Nephron (organoid): ENCODE data around the gene CASK.

Experiments
- H3K27ac Mint-ChIP-seq, 3 experiments: 2 replicates each; pipeline ENCODE4 v1.8.0; 2020; ENCODE audit warnings: mixed read lengths in 3 of 3, mild to moderate bottlenecking in 2 of 3, moderate library complexity in 1 of 3
- H3K27me3 Mint-ChIP-seq: 2 replicates; pipeline ENCODE4 v1.8.0; 2021; ENCODE audit warnings: low read depth, mild to moderate bottlenecking, moderate library complexity, mixed read lengths
- H3K36me3 Mint-ChIP-seq: 2 replicates; pipeline ENCODE4 v1.8.0; 2020; ENCODE audit warnings: low read depth, mixed read lengths
- H3K4me1 Mint-ChIP-seq: 2 replicates; pipeline ENCODE4 v1.8.0; 2020; ENCODE audit warnings: mixed read lengths
- H3K4me3 Mint-ChIP-seq, 3 experiments: 2 replicates each; pipeline ENCODE4 v1.8.0; 2020; ENCODE audit warnings: mild to moderate bottlenecking in 3 of 3, mixed read lengths in 3 of 3, moderate library complexity in 2 of 3
- H3K9me3 Mint-ChIP-seq: 2 replicates; pipeline ENCODE4 v1.8.0; 2020; ENCODE audit warnings: mixed read lengths
- CTCF ChIP-seq, 3 experiments: fragments of 200-600 bp; sonication (generic); IDR thresholded peaks; one replicate each; pipeline ENCODE4 v1.5.0; 2021; ENCODE audit warnings: antibody characterized with exemption in 3 of 3; ENCODE audit not compliant: unreplicated experiment in 3 of 3

Gene CASK

DNA sequence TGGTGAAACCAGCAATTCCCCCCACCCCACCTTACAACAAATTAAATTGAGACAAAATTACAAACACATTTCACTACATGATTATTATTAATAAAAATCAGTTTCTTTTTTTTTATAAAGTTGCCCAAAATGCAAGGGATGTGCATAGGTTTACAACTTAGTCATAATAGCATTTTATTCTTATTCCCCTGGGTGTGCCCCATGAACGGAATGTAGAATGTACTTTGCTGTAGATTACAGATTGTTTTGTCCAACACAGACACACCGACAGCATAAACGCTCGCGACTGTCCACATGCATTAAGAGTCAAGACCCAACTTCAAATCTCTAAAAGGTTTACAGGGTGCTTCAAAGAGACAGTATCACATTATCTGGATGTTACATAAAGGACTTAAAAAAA lies 403.9 kb downstream of the CASK start:
- H3K9me3 Mint-ChIP-seq: peaks cover 2% of the 10 kb centered on the region
- peaks cover 5% of the 10 kb centered on the region for H3K4me1 Mint-ChIP-seq
- peaks cover 20% of the 10 kb centered on the region for H3K36me3 Mint-ChIP-seq
- H3K4me3 Mint-ChIP-seq: no peak overlapping the region
- H3K27ac Mint-ChIP-seq: no peak overlapping the region
- no peak for TF ChIP-seq CTCF (IDR thresholded peaks at IDR 0.05; ENCODE audit: unreplicated experiment in 3 of 3)
- H3K27me3 Mint-ChIP-seq: no peaks in the 10 kb centered on the region

DNA sequence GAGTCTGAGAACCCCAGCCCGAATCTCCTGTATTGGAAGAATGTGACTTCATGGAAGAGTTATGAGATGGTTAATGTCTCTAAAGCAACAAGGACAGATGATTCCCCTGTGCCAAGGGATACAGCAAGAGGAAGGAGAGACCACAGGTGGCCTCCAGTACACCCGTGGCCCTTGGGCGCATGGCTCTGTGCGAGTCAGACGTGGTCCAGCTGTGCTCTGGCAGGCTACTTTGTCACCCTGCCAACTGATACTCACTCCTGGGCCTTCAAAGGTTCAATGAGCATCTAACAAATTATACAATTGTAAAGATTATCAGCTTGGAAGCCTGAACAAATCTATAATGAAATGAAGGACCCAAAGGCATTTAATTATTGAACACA lies 404.5 kb downstream of the CASK start:
- Mint-ChIP-seq H3K4me3 (no peak overlapping the region), H3K27me3 (no peaks in the 10 kb centered on the region), H3K4me1 (peaks cover 5% of the 10 kb centered on the region), H3K36me3 (peaks cover 20% of the 10 kb centered on the region), H3K9me3 (peaks cover 2% of the 10 kb centered on the region), H3K27ac (no peak overlapping the region)
- TF ChIP-seq CTCF (IDR thresholded peaks at IDR 0.05; ENCODE audit: unreplicated experiment in 3 of 3): no peak

DNA sequence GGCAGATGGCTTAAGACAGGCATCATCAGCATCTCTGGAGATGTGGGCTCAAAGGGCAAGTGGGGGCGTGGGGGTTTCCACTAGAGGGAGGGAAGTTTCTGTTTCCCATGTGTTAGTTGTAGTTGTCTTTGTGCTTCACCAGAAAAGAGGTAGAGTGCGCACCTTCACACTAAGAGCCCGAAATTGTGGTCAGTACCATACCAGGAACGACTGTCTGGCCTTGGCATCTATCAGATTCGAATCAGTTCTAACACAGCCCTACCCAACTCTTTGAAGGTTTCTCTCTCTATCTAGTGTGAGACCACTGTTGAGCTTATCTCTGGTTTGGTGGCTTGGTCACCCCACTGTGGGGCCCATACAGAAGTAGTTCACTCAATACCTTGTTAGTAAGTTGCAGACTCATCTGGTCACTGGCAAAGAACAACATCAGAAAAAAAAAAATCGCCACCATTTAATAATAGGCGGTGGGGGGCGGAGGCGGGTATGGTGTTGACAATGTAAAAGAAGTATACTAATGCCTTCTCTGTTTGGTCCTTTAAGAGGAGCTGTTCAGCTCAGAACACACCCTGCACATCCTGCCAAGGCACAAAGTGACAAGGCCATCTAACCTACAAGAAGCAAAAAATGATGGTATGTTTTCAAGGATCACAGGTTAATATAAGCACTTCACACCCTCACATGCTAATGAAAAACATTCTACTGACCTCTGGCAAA lies 405.1 kb downstream of the CASK start:
- Mint-ChIP-seq H3K9me3 (peaks cover 2% of the 10 kb centered on the region), H3K27ac (no peak overlapping the region), H3K4me3 (no peak overlapping the region), H3K4me1 (peaks cover 5% of the 10 kb centered on the region), H3K27me3 (no peaks in the 10 kb centered on the region), H3K36me3 (peaks cover 20% of the 10 kb centered on the region)
- no peak for TF ChIP-seq CTCF (IDR thresholded peaks at IDR 0.05; ENCODE audit: unreplicated experiment in 3 of 3)

DNA sequence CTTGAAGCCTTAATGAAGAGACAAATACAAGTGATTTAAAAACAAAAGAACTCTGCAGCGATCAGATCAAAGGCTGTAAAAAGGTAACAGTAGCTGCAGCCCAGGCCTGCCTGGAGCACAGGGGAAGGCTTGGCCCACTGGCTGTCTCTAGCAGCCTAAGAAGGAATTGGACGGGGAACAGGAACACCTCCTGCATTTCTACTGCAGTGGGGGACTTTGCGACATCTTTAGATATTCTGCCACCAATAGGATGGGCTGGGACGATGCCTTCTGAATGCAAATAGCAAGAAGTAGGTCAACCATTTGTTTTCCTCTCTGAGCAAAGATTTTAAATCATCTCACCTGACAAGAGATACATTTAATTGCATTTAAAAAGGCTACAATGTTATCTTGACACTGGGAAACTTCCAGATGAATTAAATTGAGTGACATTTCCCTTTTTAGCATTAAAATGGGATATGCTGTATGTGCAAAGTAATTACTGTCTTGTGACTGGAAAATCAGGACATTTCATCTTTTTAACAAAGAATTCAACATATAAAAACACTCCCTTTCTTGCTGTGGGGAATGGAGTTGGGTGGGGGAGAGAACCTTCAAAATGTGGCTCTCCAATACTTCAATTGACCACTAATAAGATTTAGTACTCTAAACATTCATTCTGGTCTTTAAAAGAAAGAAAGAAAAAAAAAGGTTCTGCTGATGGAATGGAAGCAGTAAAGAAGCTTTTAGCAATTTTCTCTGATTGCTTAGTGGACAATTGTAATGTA lies 406.2 kb downstream of the CASK start:
- Mint-ChIP-seq H3K27me3 (no peaks in the 10 kb centered on the region), H3K4me3 (no peak overlapping the region), H3K27ac (peak overlapping the region in 1 of 3 experiments; percentile 50), H3K9me3 (peaks cover 2% of the 10 kb centered on the region), H3K36me3 (peaks cover 16% of the 10 kb centered on the region), H3K4me1 (no peaks in the 10 kb centered on the region)
- TF ChIP-seq CTCF (IDR thresholded peaks at IDR 0.05; ENCODE audit: unreplicated experiment in 3 of 3): no peak

DNA sequence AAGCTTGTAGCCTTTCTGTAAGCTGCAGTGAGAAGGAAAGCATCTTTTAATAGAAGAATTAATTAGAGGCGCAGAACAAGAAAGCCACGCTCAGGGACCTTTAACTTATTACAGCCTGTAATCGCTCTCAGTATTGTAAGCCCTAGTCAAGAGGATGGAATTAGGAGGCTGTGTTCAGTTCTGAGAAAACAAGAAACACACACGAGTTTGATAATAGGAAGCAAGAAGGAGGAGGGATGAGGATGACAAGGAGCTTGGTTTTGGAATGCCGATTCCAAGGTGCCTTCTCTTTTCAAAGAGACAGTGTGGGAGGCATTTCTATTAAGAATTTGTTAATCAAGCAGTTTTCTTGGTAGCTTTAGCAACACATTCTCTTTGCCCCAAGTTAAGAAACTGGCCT lies 406.9 kb downstream of the CASK start:
- no peaks in the 10 kb centered on the region for H3K27me3 Mint-ChIP-seq
- no peak overlapping the region for H3K27ac Mint-ChIP-seq

More for the DNA sequence above, 406.9 kb downstream of the CASK start:
- Mint-ChIP-seq H3K36me3 (peaks cover 16% of the 10 kb centered on the region), H3K9me3 (peaks cover 2% of the 10 kb centered on the region), H3K4me3 (no peak overlapping the region), H3K4me1 (no peaks in the 10 kb centered on the region)
- TF ChIP-seq CTCF (IDR thresholded peaks at IDR 0.05; ENCODE audit: unreplicated experiment in 3 of 3): no peak
